Stimulated activated CD8-positive, alpha-beta memory T cell treated with anti-CD3 and anti-CD28 coated beads, Interleukin-4, amount 100 ng/mL, for 48 hours (primary cell): ENCODE measurements around the gene GALNT6.
A peak's percentile ranks its signal among the peaks of the same experiment; 100 is the strongest.

Experiments used
- DNase-seq: peaks from one replicate; pipeline ENCODE4 v3.0.0-alpha.2; 2020

Gene GALNT6

GRCh38 chr12:51391283-51392123 is at the start of gene GALNT6:
Gene GALNT6 (minus strand): TSS chr12:51391406. CDS start chr12:51379781, 11,625 bp downstream.
- peak; percentile 82 for DNase-seq

GRCh38 chr12:51439330-51439729 is 48.1 kb upstream of the GALNT6 start:
- no peak for DNase-seq

GRCh38 chr12:51437431-51437830 is 46.2 kb upstream of the GALNT6 start:
- DNase-seq = no peak

GRCh38 chr12:51434305-51434704 is 43.1 kb upstream of the GALNT6 start:
- DNase-seq = no peak

- DNase-seq = no peak
These were observed 41.7 kb upstream of the GALNT6 start for GRCh38 chr12:51432921-51433320.

- DNase-seq = no peak
These were observed 39.1 kb upstream of the GALNT6 start for GRCh38 chr12:51430196-51430895.

- no peak for DNase-seq
These were observed 38.5 kb upstream of the GALNT6 start for GRCh38 chr12:51429700-51430099.

- DNase-seq = no peak
These were observed 37.0 kb upstream of the GALNT6 start for GRCh38 chr12:51428256-51428655.

GRCh38 chr12:51424662-51425539 is 33.7 kb upstream of the GALNT6 start, which contains the start of gene SLC4A8:
Gene SLC4A8 (plus strand): TSS chr12:51424831. CDS start chr12:51424988, 157 bp downstream.
- DNase-seq = peak; percentile 87

GRCh38 chr12:51424094-51424661 is 33.0 kb upstream of the GALNT6 start:
- DNase-seq = no peak

GRCh38 chr12:51421266-51421884 is 30.2 kb upstream of the GALNT6 start:
- peak; percentile 47 for DNase-seq

- no peak for DNase-seq
These were observed 28.4 kb upstream of the GALNT6 start for GRCh38 chr12:51419425-51420193.

GRCh38 chr12:51417826-51418225 is 26.6 kb upstream of the GALNT6 start:
- no peak for DNase-seq

GRCh38 chr12:51415931-51416330 is 24.7 kb upstream of the GALNT6 start:
- no peak for DNase-seq

GRCh38 chr12:51413791-51414190 is 22.6 kb upstream of the GALNT6 start:
- DNase-seq = no peak

GRCh38 chr12:51413149-51413548 is 21.9 kb upstream of the GALNT6 start:
- DNase-seq = no peak

GRCh38 chr12:51409846-51410245 is 18.6 kb upstream of the GALNT6 start:
- DNase-seq = no peak

- no peak for DNase-seq
These were observed 16.4 kb upstream of the GALNT6 start for GRCh38 chr12:51407604-51408003.

- DNase-seq = no peak
These were observed 15.7 kb upstream of the GALNT6 start for GRCh38 chr12:51406859-51407258.

GRCh38 chr12:51406290-51406689 is 15.1 kb upstream of the GALNT6 start:
- no peak for DNase-seq

- no peak for DNase-seq
These were observed 14.6 kb upstream of the GALNT6 start for GRCh38 chr12:51405801-51406207.
